ENCODE data around the gene URI1. TPM values are rescaled to one million over a fixed set of nuclear protein-coding genes. Genes with fewer than 3 reads are reported as not detected.
A peak's percentile ranks its signal among the peaks of the same experiment; 100 is the strongest.
"Not testable (repeated sequence)": the region's sequence is repeated elsewhere in the genome, so short reads cannot be mapped to it uniquely, and the experiment has no call there.

URI1 gene
- total and polyA plus RNA-seq, 3 experiments from 2014 or later = 35.6 to 76.9 (median 71.6) TPM

DNA sequence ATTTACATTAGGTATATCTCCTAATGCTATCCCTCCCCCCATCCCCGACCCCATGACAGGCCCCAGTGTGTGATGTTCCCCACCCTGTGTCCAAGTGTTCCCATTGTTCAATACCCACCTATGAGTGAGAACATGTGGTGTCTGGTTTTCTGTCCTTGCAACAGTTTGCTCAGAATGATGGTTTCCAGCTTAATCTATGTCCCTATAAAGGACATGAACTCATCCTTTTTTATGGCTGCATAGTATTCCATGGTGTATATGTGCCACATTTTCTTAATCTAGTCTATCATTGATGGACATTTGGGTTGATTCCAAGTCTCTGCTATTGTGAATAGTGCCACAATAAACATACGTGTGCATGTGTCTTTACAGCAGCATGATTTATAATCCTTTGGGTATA lies 26.2 kb upstream of the URI1 start:
- CTCF ChIA-PET; H3K27ac ChIP-seq (ENCODE audit: low read depth, low read length); H3K36me3 Mint-ChIP-seq; POLR2A ChIA-PET; H3K27me3 ChIP-seq (ENCODE audit: insufficient read depth, low read length, poor library complexity, severe bottlenecking); H3K9me3 Mint-ChIP-seq; H3K4me1 Mint-ChIP-seq; H3K4me3 ChIP-seq (ENCODE audit: low read length); DNase-seq; H3K4me3 Mint-ChIP-seq; H3K4me1 ChIP-seq (ENCODE audit: insufficient read depth, low read length); H3K27ac Mint-ChIP-seq; H3K9me3 ChIP-seq (ENCODE audit: low read length); H3K36me3 ChIP-seq (ENCODE audit: insufficient read depth, low read length): not testable (repeated sequence)
- H3K27me3 Mint-ChIP-seq = peaks cover 16 to 39% of the 10 kb centered on the region in 2 donors

DNA sequence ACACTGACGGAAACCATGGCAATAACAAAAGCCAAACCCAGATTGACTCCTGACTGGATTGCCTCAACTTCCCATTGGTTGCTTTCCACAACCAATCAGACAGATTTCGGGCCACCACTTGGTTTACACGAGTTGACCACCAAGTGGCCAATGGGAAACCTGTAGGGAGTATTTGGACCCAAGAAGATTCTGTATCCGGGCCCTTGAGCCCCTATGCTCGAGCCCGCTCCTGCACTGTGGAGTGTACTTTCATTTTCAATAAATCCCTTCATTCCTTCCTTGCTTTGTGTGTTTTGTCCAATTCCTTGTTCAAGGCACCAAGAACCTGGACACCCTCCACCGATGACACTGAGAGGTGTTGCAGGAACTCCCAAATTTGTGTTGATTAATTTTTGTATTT lies 24.1 kb upstream of the URI1 start:
- peaks cover 18 to 47% of the 10 kb centered on the region in 2 donors for H3K27me3 Mint-ChIP-seq
- H3K27ac Mint-ChIP-seq = no peak overlapping the region
- no peak overlapping the region for H3K4me3 Mint-ChIP-seq
- ChIA-PET POLR2A (no interaction called here), CTCF (no interaction called here)
- no peak for DNase-seq
- Histone ChIP-seq H3K27ac (ENCODE audit: low read depth, low read length) (no peak overlapping the region), H3K4me1 (ENCODE audit: insufficient read depth, low read length) (no peaks in the 10 kb centered on the region), H3K4me3 (ENCODE audit: low read length) (no peak overlapping the region), H3K27me3 (ENCODE audit: insufficient read depth, low read length, poor library complexity, severe bottlenecking) (no peaks in the 10 kb centered on the region), H3K9me3 (ENCODE audit: low read length) (no peaks in the 10 kb centered on the region), H3K36me3 (ENCODE audit: insufficient read depth, low read length) (no peaks in the 10 kb centered on the region)
- no peaks in the 10 kb centered on the region for H3K36me3 Mint-ChIP-seq
- no peaks in the 10 kb centered on the region for H3K4me1 Mint-ChIP-seq
- peaks cover 0 to 2% (median 0%) of the 10 kb centered on the region in 5 donors for H3K9me3 Mint-ChIP-seq

DNA sequence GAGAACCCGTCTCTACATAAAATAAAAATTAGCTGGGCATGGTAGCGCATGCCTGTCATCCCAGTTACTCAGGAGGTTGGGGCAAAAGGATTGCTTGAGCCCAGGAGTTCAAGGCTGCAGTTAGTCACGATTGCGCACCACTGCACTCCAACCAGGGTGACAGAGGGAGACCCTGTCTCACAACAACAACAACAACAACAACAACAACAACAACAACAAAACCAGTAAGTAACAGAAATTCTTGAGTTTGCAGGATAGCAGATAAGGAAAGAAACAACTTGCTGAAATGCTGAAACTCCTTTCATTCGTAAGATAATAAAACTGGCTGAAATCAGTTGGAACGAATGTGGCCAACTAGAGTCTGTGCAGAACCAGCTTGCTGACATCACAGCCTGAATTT lies 23.1 kb upstream of the URI1 start:
- no peak for DNase-seq
- ChIA-PET POLR2A (no interaction called here), CTCF (no interaction called here)
- Histone ChIP-seq H3K27ac (ENCODE audit: low read depth, low read length) (no peak overlapping the region), H3K4me3 (ENCODE audit: low read length) (no peak overlapping the region), H3K36me3 (ENCODE audit: insufficient read depth, low read length) (no peaks in the 10 kb centered on the region), H3K4me1 (ENCODE audit: insufficient read depth, low read length) (no peaks in the 10 kb centered on the region), H3K27me3 (ENCODE audit: insufficient read depth, low read length, poor library complexity, severe bottlenecking) (no peaks in the 10 kb centered on the region), H3K9me3 (ENCODE audit: low read length) (no peaks in the 10 kb centered on the region)
- peaks cover 20 to 47% of the 10 kb centered on the region in 2 donors for H3K27me3 Mint-ChIP-seq
- H3K4me3 Mint-ChIP-seq = no peak overlapping the region
- H3K4me1 Mint-ChIP-seq = no peaks in the 10 kb centered on the region
- no peak overlapping the region for H3K27ac Mint-ChIP-seq
- H3K36me3 Mint-ChIP-seq = no peaks in the 10 kb centered on the region
- peaks cover 0 to 2% (median 0%) of the 10 kb centered on the region in 5 donors for H3K9me3 Mint-ChIP-seq

DNA sequence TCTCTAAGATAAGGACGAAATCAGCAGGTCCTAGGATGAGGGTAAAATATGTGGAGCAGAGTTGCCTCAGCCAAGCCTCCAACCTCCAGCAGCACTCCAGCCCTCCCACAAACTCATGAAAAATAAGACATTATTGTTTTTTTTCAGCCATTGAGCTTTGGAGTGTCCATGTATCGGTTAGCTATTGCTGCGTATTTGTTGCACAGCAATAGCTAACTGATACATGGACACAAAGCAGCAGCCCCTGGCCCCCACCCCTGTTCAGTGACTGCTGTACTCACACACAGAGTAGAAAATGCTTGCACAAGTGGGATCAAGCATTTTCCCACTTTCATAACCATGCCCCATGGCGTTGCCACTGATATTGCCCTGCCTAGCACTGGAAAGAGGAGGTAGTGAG lies 19.1 kb upstream of the URI1 start:
- H3K27me3 ChIP-seq (ENCODE audit: insufficient read depth, low read length, poor library complexity, severe bottlenecking) = no peaks in the 10 kb centered on the region
- ChIA-PET CTCF (no interaction called here), POLR2A (no interaction called here)
- H3K4me1 ChIP-seq (ENCODE audit: insufficient read depth, low read length) = no peaks in the 10 kb centered on the region
- no peak overlapping the region for H3K4me3 ChIP-seq (ENCODE audit: low read length)
- no peak overlapping the region for H3K27ac ChIP-seq (ENCODE audit: low read depth, low read length)
- peaks cover 13 to 24% of the 10 kb centered on the region in 2 donors for H3K27me3 Mint-ChIP-seq
- H3K9me3 Mint-ChIP-seq = no peaks in the 10 kb centered on the region
- no peak for DNase-seq
- H3K9me3 ChIP-seq (ENCODE audit: low read length) = no peaks in the 10 kb centered on the region
- H3K4me3 Mint-ChIP-seq = no peak overlapping the region
- no peaks in the 10 kb centered on the region for H3K4me1 Mint-ChIP-seq
- no peak overlapping the region for H3K27ac Mint-ChIP-seq
- H3K36me3 ChIP-seq (ENCODE audit: insufficient read depth, low read length) = no peaks in the 10 kb centered on the region
- H3K36me3 Mint-ChIP-seq = no peaks in the 10 kb centered on the region

DNA sequence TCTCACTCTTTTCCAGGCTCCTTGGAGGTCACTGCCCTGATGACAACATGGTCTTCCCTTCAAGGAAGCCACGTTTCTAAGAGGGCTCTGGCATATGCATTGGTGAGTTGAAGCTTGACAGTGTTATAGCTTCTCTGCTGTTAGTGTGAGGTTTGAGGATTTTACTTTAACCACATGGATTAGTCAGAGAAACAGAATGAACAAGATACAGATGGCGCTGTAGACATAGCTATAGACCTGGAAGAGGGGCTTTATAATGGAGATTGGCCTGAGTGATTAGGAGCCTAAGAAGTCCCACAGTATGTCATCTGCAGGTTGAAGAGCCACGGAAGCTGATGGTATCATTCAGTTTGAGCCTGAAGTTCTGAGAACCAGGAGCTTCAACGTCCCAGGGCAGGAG lies 18.4 kb upstream of the URI1 start:
- Mint-ChIP-seq H3K9me3 (no peaks in the 10 kb centered on the region), H3K4me1 (no peaks in the 10 kb centered on the region), H3K27me3 (peaks cover 10 to 20% of the 10 kb centered on the region in 2 donors), H3K27ac (no peak overlapping the region), H3K4me3 (no peak overlapping the region), H3K36me3 (no peaks in the 10 kb centered on the region)
- Histone ChIP-seq H3K36me3 (ENCODE audit: insufficient read depth, low read length) (no peaks in the 10 kb centered on the region), H3K4me1 (ENCODE audit: insufficient read depth, low read length) (no peaks in the 10 kb centered on the region), H3K4me3 (ENCODE audit: low read length) (no peak overlapping the region), H3K9me3 (ENCODE audit: low read length) (no peaks in the 10 kb centered on the region), H3K27me3 (ENCODE audit: insufficient read depth, low read length, poor library complexity, severe bottlenecking) (no peaks in the 10 kb centered on the region), H3K27ac (ENCODE audit: low read depth, low read length) (no peak overlapping the region)
- ChIA-PET CTCF (no interaction called here), POLR2A (no interaction called here)
- no peak for DNase-seq

DNA sequence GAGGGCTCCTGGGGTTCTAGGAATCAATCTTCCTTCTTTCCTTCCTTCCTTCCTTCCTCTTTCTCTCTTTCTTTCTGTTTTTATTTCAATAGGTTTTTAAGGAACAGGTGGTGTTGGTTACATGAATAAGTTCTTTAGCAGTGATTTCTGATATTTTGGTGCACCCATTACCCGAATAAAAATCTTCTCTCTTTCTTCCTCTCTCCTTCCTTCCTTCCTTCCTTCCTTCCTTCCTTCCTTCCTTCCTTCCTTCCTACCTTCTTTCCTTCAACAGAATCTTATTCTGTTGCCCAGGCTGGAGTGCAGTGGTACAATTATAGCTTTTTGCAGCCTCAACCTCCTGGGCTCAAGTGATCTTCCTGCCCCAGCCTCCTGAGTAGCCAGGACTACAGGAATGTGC lies 16.0 kb upstream of the URI1 start:
- Mint-ChIP-seq H3K36me3 (no peaks in the 10 kb centered on the region), H3K4me3 (no peak overlapping the region), H3K4me1 (no peaks in the 10 kb centered on the region), H3K27me3 (peaks cover 7 to 17% of the 10 kb centered on the region in 2 donors), H3K27ac (no peak overlapping the region), H3K9me3 (no peaks in the 10 kb centered on the region)
- Histone ChIP-seq H3K9me3 (ENCODE audit: low read length) (no peaks in the 10 kb centered on the region), H3K27me3 (ENCODE audit: insufficient read depth, low read length, poor library complexity, severe bottlenecking) (no peaks in the 10 kb centered on the region), H3K4me3 (ENCODE audit: low read length) (no peak overlapping the region), H3K36me3 (ENCODE audit: insufficient read depth, low read length) (no peaks in the 10 kb centered on the region), H3K27ac (ENCODE audit: low read depth, low read length) (no peak overlapping the region), H3K4me1 (ENCODE audit: insufficient read depth, low read length) (no peaks in the 10 kb centered on the region)
- ChIA-PET CTCF (no interaction called here), POLR2A (no interaction called here)
- DNase-seq = no peak

DNA sequence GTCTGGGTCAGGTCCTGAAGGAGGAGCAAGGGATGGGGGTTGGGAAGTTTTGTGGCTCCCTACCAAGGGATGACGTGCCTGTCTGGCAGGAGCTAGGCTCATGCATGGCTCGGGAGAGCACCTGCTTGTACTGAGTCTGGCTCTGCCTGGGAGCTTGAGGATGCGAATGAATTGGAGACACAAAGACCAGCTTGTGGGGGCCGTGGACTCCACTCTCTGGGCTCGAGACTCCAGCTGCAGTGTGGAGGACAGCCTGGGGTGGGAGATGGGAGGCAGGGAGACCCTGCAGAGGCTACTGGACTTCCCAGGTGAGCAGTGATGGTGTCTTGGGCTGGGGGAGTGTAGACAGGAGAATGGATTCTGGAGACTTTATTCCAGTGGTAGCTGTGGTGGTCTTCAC lies 15.2 kb upstream of the URI1 start:
- peaks cover 5 to 13% of the 10 kb centered on the region in 2 donors for H3K27me3 Mint-ChIP-seq
- no peak overlapping the region for H3K27ac Mint-ChIP-seq
- H3K36me3 ChIP-seq (ENCODE audit: insufficient read depth, low read length) = no peaks in the 10 kb centered on the region
- no peaks in the 10 kb centered on the region for H3K4me1 ChIP-seq (ENCODE audit: insufficient read depth, low read length)
- CTCF ChIA-PET = no interaction called here
- no peaks in the 10 kb centered on the region for H3K27me3 ChIP-seq (ENCODE audit: insufficient read depth, low read length, poor library complexity, severe bottlenecking)
- no peaks in the 10 kb centered on the region for H3K4me1 Mint-ChIP-seq
- no peaks in the 10 kb centered on the region for H3K9me3 ChIP-seq (ENCODE audit: low read length)
- H3K4me3 Mint-ChIP-seq = no peak overlapping the region
- POLR2A ChIA-PET = no interaction called here
- H3K27ac ChIP-seq (ENCODE audit: low read depth, low read length) = no peak overlapping the region
- H3K36me3 Mint-ChIP-seq = no peaks in the 10 kb centered on the region
- H3K9me3 Mint-ChIP-seq = no peaks in the 10 kb centered on the region
- H3K4me3 ChIP-seq (ENCODE audit: low read length) = no peak overlapping the region
- no peak for DNase-seq

DNA sequence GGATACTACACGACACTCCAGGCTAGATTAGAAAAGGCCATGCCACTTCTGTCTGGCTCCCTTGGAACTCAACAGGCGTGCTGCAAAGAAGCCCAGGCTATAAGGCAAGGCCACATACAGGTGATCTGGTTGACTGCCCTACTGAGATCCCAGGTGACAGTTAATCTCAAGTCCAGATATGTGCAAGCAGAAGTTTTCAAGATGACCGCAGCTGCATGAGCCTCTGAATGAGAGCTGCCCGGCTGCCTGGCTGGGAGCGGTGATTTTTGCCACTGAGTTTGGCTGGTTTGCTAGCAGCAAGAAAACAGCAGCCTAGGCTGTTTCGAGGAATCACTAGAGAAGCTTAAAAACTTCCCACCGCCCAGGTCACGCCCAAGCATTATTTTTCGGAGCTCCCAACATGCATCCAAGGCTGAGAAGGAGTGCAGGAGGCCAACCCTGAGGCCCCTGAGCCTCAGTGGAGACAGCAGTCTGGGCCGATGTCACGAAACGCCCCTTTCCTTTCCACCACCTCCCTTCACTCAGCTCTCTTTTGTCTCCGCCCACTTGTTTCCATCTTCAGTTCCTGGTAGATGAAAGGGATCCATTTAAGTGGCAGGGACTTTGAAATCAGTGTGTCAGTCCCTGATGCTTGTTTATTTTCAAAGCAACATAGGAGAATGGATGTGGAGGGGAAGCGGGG lies 14.0 kb upstream of the URI1 start:
- Mint-ChIP-seq H3K4me3 (no peak overlapping the region), H3K27me3 (peaks cover 5 to 10% of the 10 kb centered on the region in 2 donors), H3K9me3 (no peaks in the 10 kb centered on the region), H3K36me3 (no peaks in the 10 kb centered on the region), H3K27ac (peak overlapping the region in 1 of 8 donors; percentile 63), H3K4me1 (no peaks in the 10 kb centered on the region)
- no peak for DNase-seq
- ChIA-PET CTCF (no interaction called here), POLR2A (no interaction called here)
- no peak overlapping the region for H3K4me3 ChIP-seq (ENCODE audit: low read length)
- no peaks in the 10 kb centered on the region for H3K27me3 ChIP-seq (ENCODE audit: insufficient read depth, low read length, poor library complexity, severe bottlenecking)
- no peak overlapping the region for H3K27ac ChIP-seq (ENCODE audit: low read depth, low read length)
- H3K4me1 ChIP-seq (ENCODE audit: insufficient read depth, low read length) = no peaks in the 10 kb centered on the region
- H3K36me3 ChIP-seq (ENCODE audit: insufficient read depth, low read length) = no peaks in the 10 kb centered on the region
- H3K9me3 ChIP-seq (ENCODE audit: low read length) = no peaks in the 10 kb centered on the region

DNA sequence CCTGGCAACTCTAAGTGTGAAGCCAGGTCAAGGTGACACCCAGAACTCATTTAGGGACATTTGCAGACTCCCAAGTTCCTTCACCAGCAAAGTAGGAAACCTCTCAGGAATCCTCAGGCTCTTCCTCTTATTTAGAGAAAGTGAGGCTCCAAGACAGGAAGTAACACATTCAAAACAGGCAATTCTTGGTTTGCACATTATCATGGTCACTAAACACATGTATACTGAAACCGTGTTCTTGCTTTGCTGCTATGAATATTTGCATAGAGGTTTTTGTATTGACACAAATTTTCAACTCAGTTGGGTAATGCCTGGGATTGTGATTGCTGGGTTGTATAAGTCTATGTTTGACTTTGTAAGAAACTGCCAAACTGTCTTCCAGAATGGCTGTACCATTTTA lies 13.2 kb upstream of the URI1 start:
- ChIA-PET POLR2A (no interaction called here), CTCF (no interaction called here)
- H3K27ac Mint-ChIP-seq = no peak overlapping the region
- H3K27me3 Mint-ChIP-seq = peaks cover 3 to 10% of the 10 kb centered on the region in 2 donors
- Histone ChIP-seq H3K4me1 (ENCODE audit: insufficient read depth, low read length) (no peaks in the 10 kb centered on the region), H3K9me3 (ENCODE audit: low read length) (no peaks in the 10 kb centered on the region), H3K27me3 (ENCODE audit: insufficient read depth, low read length, poor library complexity, severe bottlenecking) (no peaks in the 10 kb centered on the region), H3K4me3 (ENCODE audit: low read length) (no peak overlapping the region), H3K36me3 (ENCODE audit: insufficient read depth, low read length) (no peaks in the 10 kb centered on the region), H3K27ac (ENCODE audit: low read depth, low read length) (no peak overlapping the region)
- DNase-seq = no peak
- no peaks in the 10 kb centered on the region for H3K9me3 Mint-ChIP-seq
- H3K4me3 Mint-ChIP-seq = no peak overlapping the region
- no peaks in the 10 kb centered on the region for H3K36me3 Mint-ChIP-seq
- H3K4me1 Mint-ChIP-seq = no peaks in the 10 kb centered on the region
